Medulla oblongata (tissue), 1 donor: ENCODE results near the gene FAM131B.
"Not testable (repeated sequence)": the region's sequence is repeated elsewhere in the genome, so short reads cannot be mapped to it uniquely, and the experiment has no call there.

Source experiments
- DNase-seq: peaks from one replicate; pipeline ENCODE4 v3.0.0-alpha.2; 2015; ENCODE audit errors: extremely low spot score

The FAM131B gene

DNA sequence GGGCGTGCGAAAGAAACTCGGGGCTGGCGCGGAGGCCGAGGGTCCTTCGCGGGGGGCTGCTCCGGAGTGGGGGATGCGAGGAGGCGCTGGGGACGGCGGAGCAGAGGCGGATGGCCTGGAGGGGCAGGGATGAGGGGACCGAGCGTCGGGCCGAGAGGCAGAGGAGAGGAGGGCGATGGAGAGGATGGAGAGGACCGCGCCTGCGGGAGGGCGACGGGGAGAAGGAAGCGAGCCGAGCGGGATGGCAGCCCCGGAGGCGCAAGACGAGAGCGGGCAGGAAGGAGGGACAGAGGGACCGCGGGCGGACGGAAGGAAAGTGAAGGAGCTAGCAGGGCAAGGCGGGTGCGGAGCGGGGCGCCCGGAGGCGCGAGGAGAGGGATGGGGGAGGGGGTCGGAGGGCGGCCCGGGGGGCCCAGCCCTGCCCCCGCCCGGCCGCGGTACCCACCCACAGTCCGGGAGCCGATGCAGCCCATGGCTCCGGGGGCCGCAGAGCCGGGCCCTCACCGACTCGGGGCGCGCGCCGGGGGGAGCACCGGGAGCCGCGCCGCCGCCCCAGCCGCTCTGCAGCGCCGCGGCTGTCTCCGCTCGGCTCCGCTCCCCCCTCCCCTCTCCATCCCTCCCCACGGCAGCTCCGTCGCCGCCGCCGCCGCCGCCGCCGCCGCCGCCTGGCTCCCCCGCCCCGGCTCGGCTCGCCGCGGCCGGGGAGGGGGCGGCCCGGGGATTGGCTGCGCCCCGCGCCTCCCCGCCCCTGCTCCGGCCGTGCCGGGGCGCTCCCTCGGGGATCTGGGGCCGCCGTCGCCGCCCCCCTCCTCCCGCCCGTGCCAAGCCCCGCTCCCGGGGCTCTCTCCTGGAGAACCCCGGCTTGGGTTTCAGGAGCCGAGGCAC, at the start of gene FAM131B:
FAM131B (minus strand) TSS at position 583 of the 885 bp plus-strand sequence; CDS start at position 473, 110 bp downstream.
- peak; percentile 47 for DNase-seq

GRCh38 chr7:143411976-143412708, 49.6 kb upstream of the FAM131B start:
- no peak for DNase-seq

DNA sequence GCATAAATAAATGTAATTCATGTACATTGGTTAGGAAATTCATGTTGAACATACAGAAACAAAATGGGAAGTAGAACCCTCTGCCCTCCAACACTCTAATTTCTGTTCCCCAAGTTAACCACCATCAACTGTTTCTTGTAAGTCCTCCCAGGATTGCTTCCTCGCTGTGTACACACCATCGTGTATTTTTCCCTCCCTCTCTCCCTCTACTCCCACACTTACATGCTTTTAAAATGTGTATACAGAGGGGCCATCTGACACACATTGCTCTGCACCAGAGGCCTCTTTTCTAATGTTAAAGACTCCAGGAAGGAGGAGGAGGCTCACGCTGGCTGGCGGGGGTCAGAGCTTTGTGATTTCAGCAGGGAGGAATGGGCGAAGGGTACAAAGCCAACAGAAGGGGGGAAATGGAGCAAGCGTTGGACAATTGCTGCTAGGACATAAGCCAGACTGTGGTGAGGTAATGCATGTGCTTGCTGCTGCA, 48.0 kb upstream of the FAM131B start:
- peak; percentile 24 for DNase-seq

DNA sequence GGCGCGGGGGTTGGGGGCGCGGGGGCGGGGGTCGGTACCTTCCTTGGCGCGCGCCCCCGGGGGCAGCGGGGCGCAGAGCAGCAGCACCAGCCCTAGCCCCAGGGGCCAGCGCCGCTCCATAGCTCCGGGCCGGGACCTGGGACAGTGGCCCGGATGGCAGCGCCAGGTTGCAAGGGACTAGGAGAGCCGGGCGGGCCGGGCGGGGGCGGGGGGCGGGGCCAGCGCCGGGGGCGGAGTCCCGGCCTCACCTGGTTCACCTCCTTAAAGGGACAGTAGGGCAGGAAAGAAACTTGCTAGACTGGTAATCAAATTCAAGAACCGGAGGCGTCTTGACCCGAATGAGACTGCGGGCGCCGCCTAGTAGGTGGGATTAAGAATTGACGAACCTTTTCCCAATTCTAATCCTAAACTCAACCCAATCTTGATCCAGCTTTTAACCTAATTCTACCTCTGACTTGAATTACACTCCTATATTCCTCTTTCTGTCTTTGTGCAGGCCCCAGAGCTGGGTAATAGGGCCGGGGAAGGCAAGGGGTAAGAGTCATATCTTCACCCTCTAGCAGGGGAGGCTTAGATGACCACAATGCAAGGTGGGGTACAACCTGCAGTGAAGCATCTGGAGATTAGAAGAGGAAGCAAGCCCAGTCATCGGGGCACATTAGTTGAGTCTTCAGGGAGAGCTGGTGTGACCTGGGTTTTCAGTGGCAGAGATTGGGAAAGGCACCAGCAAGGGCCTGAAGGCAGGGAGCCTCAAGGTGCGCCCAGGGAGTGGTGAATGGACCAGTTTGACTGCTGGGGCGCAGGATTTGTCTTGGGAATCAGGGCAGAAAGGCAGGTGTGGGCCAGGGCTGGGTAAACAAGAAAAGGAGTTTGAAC, 46.4 kb upstream of the FAM131B start, which contains the start of gene EPHA1:
EPHA1 (minus strand) TSS at position 171 of the 876 bp plus-strand sequence; CDS start at position 120, 51 bp downstream.
- DNase-seq: no peak

DNA sequence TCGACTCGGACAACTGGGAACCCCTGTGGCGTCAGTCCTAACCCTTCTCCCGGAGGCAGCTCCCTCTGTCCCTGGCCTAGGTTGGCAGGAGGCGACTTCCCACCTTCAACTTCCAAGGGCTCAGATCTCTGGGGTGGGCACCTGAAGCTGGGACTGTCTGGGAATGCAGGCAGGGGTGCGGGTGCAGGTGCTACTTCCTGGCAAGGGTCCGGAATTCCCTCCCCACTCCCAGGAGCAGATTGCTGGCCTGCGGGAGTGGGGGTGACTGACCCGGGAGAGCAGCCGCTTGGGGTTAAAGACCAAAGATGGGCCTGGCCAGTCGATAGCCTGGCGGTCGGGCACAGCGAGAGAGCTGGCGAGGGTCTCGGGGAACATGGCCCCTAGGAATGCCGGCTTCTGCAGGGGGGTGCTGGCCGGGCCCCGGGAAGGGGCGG, 45.8 kb upstream of the FAM131B start:
- no peak for DNase-seq

GRCh38 chr7:143407287-143408251, 45.1 kb upstream of the FAM131B start:
- DNase-seq: no peak

- DNase-seq: no peak
These were observed 43.5 kb upstream of the FAM131B start for GRCh38 chr7:143406002-143406357.

GRCh38 chr7:143405173-143406001, 42.9 kb upstream of the FAM131B start:
- no peak for DNase-seq

- DNase-seq: not testable (repeated sequence)
These were observed 39.7 kb upstream of the FAM131B start for GRCh38 chr7:143402233-143402632.

DNA sequence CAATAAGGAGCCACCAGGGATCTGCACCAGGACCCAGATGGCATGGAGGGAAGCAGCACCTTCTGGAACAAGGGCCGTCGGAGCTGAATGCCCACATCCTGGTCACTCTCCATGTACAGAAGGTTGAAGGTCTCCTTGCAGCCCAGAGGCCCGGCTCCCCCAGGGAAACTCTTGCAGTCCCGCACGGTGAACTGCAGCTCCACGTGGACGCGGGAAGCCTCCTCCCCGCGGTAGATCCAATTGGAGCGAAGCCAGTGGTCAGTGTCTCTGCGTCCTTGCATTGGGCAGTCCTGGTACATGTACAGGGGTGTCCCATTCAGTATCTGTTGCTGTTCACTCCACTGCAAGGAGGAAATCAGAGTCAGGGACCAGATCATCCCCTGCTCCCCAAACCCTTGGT, 38.8 kb upstream of the FAM131B start:
- no peak for DNase-seq

DNA sequence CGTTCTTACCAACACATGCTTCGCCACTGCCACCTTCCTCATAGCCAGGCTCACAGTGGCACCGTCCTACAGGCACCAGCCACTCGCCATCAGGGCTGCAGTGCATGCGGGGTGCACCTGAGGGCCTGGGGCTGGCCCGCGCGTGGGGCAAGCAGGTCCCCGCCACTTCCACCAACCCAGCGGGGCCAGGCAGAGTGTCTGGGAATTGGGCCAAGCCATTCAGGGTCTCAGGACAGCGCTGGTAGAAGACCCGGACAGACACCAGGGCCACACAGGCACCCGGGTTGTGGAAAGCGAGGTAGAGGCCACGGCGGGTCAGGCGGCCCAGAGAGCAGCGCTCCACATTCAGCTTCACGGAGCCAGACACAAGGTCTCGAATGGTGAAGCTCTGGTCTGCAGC, 37.1 kb upstream of the FAM131B start:
- no peak for DNase-seq

DNA sequence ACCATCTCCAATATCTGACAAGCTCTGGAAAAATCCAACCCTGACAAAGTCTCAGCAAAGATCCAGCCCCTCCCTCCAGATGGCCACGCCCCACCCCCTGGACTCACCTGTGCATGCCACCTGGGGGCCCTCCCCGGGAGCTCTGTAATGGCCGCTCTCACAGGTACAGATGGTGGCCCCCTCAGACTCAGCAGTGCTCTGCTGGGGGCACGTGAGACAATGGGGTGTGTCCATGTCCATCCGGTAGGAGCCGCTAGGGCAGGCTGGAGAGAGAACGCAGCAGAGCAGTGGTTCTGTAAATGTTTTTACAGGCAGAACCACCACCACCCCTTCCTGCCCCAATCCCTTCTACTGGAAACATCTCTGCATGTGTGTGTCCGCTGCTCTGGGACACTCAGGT, 36.6 kb upstream of the FAM131B start:
- DNase-seq: no peak

GRCh38 chr7:143398616-143399015, 36.1 kb upstream of the FAM131B start:
- no peak for DNase-seq

- no peak for DNase-seq
These were observed 35.4 kb upstream of the FAM131B start for GRCh38 chr7:143397710-143398530.

- DNase-seq: no peak
These were observed 34.4 kb upstream of the FAM131B start for GRCh38 chr7:143396625-143397556.

GRCh38 chr7:143396182-143396581, 33.7 kb upstream of the FAM131B start:
- no peak for DNase-seq
